Measurements from ENCODE around the gene GTF3C1.

- no peak for TF ChIP-seq CTCF (conservative IDR thresholded peaks at IDR 0.05; ENCODE audit: low read depth, low read length)
- no peak for TF ChIP-seq EZH2 (IDR thresholded peaks at IDR 0.05; ENCODE audit: low read length, unreplicated experiment)
These were observed 80.7 kb downstream of the GTF3C1 start for GRCh38 chr16:27468941-27469531.
